Prostate gland (tissue), 2 donors: ENCODE results near the gene GATAD2B. TPM values are rescaled to one million over a fixed set of nuclear protein-coding genes. Genes with fewer than 3 reads are reported as not detected.

Experiments used
- DNase-seq: peaks from one replicate; pipeline ENCODE4 v3.0.0-alpha.2; 2019; ENCODE audit warnings: low spot score
- H3K27ac ChIP-seq, 2 donors: fragments of 200-600 bp; sonication (generic); 2 replicates each; pipeline ENCODE4 v1.5.1; 2017 to 2019
- H3K27me3 ChIP-seq: fragments of 200-600 bp; sonication (generic); replicated peaks from 2 replicates; pipeline ENCODE4 v1.5.1; 2019; ENCODE audit not compliant: insufficient read depth
- H3K36me3 ChIP-seq, 2 donors: fragments of 200-600 bp; sonication (generic); 1 replicate in 1 of 2; 2 replicates in 1 of 2; pipeline versions ENCODE4 v1.5.1 to v1.8.1; 2017 to 2019
- H3K4me1 ChIP-seq: fragments of 200-600 bp; sonication (generic); replicated peaks from 2 replicates; pipeline ENCODE4 v1.5.1; 2019
- H3K4me3 ChIP-seq, 2 donors: fragments of 200-600 bp; sonication (generic); 2 replicates each; pipeline ENCODE4 v1.5.1; 2017 to 2019
- H3K9me3 ChIP-seq: fragments of 200-600 bp; sonication (generic); 2 replicates; pipeline ENCODE4 v1.5.1; 2017
- CTCF ChIP-seq, 4 experiments: fragments of 200-600 bp in 2 of 4; fragments of 450-650 bp in 2 of 4; sonication (generic) in 2 of 4; IDR thresholded peaks; 1 replicate in 3 of 4; 2 replicates in 1 of 4; pipeline ENCODE4 v1.5.1; 2016 to 2019; ENCODE audit warnings: antibody characterized with exemption in 4 of 4, mild to moderate bottlenecking in 2 of 4, moderate library complexity in 2 of 4
- POLR2A ChIP-seq: fragments of 450-650 bp; IDR thresholded peaks from one replicate; pipeline ENCODE4 v1.6.1; 2016; ENCODE audit warnings: antibody characterized with exemption, mild to moderate bottlenecking
- POLR2AphosphoS5 ChIP-seq: sonication (generic); formaldehyde crosslinking; IDR thresholded peaks from one replicate; pipeline ENCODE4 v1.6.1; 2017; ENCODE audit warnings: antibody characterized with exemption
- WGBS: methylation state at CpG from one replicate; pipeline ENCODE4 v1.1.5; 2018; 5-methylcytosine and 5-hydroxymethylcytosine counted together
- intact Hi-C: fragments of 100-400 bp; cut with DNase I; formaldehyde crosslinking; loops from one replicate; pipeline ENCODE4 v1.14.2; 2022
- total RNA-seq, 2 donors: library from RNA; depleted of rRNA; stranded (reverse); fragments of >200 nt; gene quantifications; one replicate each; pipeline ENCODE4 v1.1.0, GENCODE V29; 2016

The GATAD2B gene
- total RNA-seq, 2 donors from 2014 or later: 24.5 to 29.7 TPM

GRCh38 chr1:153888533-153888932 lies 34.2 kb downstream of the GATAD2B start:
- no peak for TF ChIP-seq POLR2A
- TF ChIP-seq CTCF (IDR thresholded peaks at IDR 0.05): no peak
- no peak for TF ChIP-seq POLR2AphosphoS5

DNA sequence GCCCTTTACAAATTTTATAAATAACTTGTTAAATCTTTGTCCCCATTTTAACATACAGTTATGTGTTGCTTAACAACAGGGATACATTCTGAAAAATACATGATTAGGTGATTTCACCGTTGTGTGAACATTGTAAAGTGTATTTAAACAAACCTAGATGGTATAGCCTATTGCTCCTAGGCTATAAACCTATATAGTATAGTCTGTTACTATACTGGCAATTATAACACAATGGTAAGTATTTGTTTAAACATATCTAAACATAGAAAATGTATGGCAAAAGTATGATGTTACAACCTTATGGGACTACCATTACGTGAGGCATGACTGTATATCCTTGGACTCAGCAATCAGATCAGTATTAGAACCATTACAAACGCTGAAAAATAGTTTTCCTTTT lies 36.6 kb downstream of the GATAD2B start:
- no peaks in the 10 kb centered on the region for H3K9me3 ChIP-seq
- WGBS: 76% methylated on average over 3 of the region's 3 CpGs
- TF ChIP-seq POLR2AphosphoS5 (no peak), CTCF (IDR thresholded peaks at IDR 0.05) (no peak), POLR2A (no peak)

More at GRCh38 chr1:153888533-153888932, 34.2 kb downstream of the GATAD2B start:
- Histone ChIP-seq H3K4me3 (no peak overlapping the region), H3K36me3 (no peaks in the 10 kb centered on the region), H3K4me1 (no peaks in the 10 kb centered on the region), H3K27me3 (no peaks in the 10 kb centered on the region), H3K27ac (no peak overlapping the region), H3K9me3 (no peaks in the 10 kb centered on the region)
- no peak for DNase-seq
- intact Hi-C loops: no loop called here
- WGBS: 47% methylated on average over 3 of the region's 3 CpGs

DNA sequence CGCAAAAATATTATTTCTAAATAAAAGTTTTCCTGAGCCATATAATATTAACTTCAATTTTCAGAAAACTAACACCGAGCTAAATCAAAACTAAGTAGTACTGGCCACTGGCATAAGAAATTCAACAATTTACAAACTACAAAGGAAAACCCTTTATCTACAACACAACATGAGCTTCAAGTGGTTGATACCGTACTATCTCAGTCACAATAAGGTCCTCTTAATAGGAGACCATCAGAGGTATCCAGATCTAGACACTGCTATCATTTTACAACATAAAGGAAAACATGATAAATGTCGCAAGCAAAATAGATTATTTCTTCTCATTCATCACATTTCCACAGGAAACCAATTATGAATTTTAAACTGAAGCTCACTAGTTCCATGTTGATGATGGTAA lies 39.5 kb downstream of the GATAD2B start:
- 89% methylated on average over 4 of the region's 4 CpGs for WGBS
- H3K27ac ChIP-seq: no peak overlapping the region
- no peaks in the 10 kb centered on the region for H3K4me1 ChIP-seq
- DNase-seq: no peak
- H3K36me3 ChIP-seq: no peaks in the 10 kb centered on the region
- no peaks in the 10 kb centered on the region for H3K9me3 ChIP-seq
- no peaks in the 10 kb centered on the region for H3K27me3 ChIP-seq
- no peak overlapping the region for H3K4me3 ChIP-seq
- intact Hi-C loops: no loop called here
- no peak for TF ChIP-seq POLR2A
- TF ChIP-seq POLR2AphosphoS5: no peak
- TF ChIP-seq CTCF (IDR thresholded peaks at IDR 0.05): no peak

More for the DNA sequence above, 36.6 kb downstream of the GATAD2B start:
- H3K27ac ChIP-seq: no peak overlapping the region
- DNase-seq: no peak
- H3K4me1 ChIP-seq: no peaks in the 10 kb centered on the region
- H3K4me3 ChIP-seq: no peak overlapping the region
- no peaks in the 10 kb centered on the region for H3K36me3 ChIP-seq
- H3K27me3 ChIP-seq: no peaks in the 10 kb centered on the region
- intact Hi-C loops: no loop called here

- no peak overlapping the region for H3K27ac ChIP-seq
- no peaks in the 10 kb centered on the region for H3K9me3 ChIP-seq
- H3K36me3 ChIP-seq: no peaks in the 10 kb centered on the region
- no peak for TF ChIP-seq POLR2A
- TF ChIP-seq CTCF (IDR thresholded peaks at IDR 0.05): no peak
- no peak for TF ChIP-seq POLR2AphosphoS5
- no peak overlapping the region for H3K4me3 ChIP-seq
- no peaks in the 10 kb centered on the region for H3K27me3 ChIP-seq
- intact Hi-C loops: no loop called here
- H3K4me1 ChIP-seq: no peaks in the 10 kb centered on the region
- 58% methylated on average over 3 of the region's 3 CpGs for WGBS
- no peak for DNase-seq
Observed at GRCh38 chr1:153882296-153882912, 40.4 kb downstream of the GATAD2B start.

DNA sequence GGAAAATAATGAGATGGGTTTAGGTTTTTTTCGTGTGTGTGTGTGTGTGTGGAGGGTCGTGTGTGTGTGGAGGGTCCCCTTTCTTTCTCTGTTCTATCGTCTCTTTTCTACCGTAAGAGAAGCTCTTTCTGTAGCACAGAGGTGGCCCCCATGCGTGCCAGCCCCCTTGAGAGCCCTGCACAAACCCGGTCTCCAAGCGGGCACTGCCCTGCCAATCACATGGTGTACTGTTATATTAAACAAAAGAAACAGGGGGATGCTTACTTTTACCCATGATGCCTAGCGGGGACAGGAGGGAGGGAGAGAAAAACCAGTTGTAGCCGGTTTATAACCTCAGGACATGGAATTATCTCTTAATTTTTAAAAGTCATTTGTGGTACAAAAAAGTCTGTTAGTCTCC lies 41.0 kb downstream of the GATAD2B start:
- Histone ChIP-seq H3K9me3 (no peaks in the 10 kb centered on the region), H3K27me3 (no peaks in the 10 kb centered on the region), H3K4me3 (no peak overlapping the region), H3K36me3 (no peaks in the 10 kb centered on the region), H3K27ac (peak overlapping the region in 1 of 2 donors; percentile 19), H3K4me1 (no peaks in the 10 kb centered on the region)
- no peak for DNase-seq
- intact Hi-C loops: no loop called here
- TF ChIP-seq POLR2A: no peak
- no peak for TF ChIP-seq POLR2AphosphoS5
- no peak for TF ChIP-seq CTCF (IDR thresholded peaks at IDR 0.05)
- WGBS: 3% methylated on average over 9 of the region's 9 CpGs
